SU-DHL-6 (cell line): ENCODE measurements around the gene NCAM2.

Experiments
- CTCF ChIP-seq: fragments of 200-600 bp; sonication (generic); IDR thresholded peaks from one replicate; pipeline ENCODE4 v1.5.1; 2017; ENCODE audit warnings: antibody characterized with exemption, mild to moderate bottlenecking, low read length, moderate library complexity; ENCODE audit not compliant: insufficient read depth, poor library complexity, severe bottlenecking
- EZH2phosphoT487 ChIP-seq: fragments of 200-600 bp; sonication (generic), shearing (Covaris generic); conservative IDR thresholded peaks from 2 replicates; pipeline ENCODE4 v1.6.1; 2018; ENCODE audit warnings: mild to moderate bottlenecking, antibody characterized with exemption, low read length, moderate library complexity, mixed read lengths

GRCh38 chr21:21279193-21279901 lies 281.1 kb downstream of the NCAM2 start:
- TF ChIP-seq CTCF (no peak), EZH2phosphoT487 (no peak)
